ENCODE data around the gene NANP.

NANP gene

GRCh38 chr20:25608774-25609173, 15.0 kb downstream of the NANP start:
- Histone ChIP-seq H4K20me1 (ENCODE audit: insufficient read depth, low read length, poor library complexity, severe bottlenecking) (no peaks in the 10 kb centered on the region), H3K36me3 (ENCODE audit: insufficient read depth, low read length) (no peaks in the 10 kb centered on the region), H3F3A (ENCODE audit: low read depth) (no peaks in the 10 kb centered on the region), H2AFZ (ENCODE audit: low read length) (no peak overlapping the region), H3K9ac (ENCODE audit: low read depth, low read length, poor library complexity, severe bottlenecking) (no peak overlapping the region), H3K4me1 (ENCODE audit: insufficient read depth, low read length, poor library complexity, severe bottlenecking) (no peaks in the 10 kb centered on the region), H3K9me3 (ENCODE audit: insufficient read depth, low read depth, low read length) (no peaks in the 10 kb centered on the region), H3K9me2 (replicated peaks; ENCODE audit: low read depth, low read length) (no peaks in the 10 kb centered on the region), H3K79me2 (ENCODE audit: insufficient read depth, low read length) (no peaks in the 10 kb centered on the region), H3K27me3 (ENCODE audit: insufficient read depth, low read length, poor library complexity, severe bottlenecking) (no peaks in the 10 kb centered on the region), H3K4me2 (ENCODE audit: low read depth, low read length, poor library complexity, severe bottlenecking) (no peak overlapping the region), H3K4me3 (ENCODE audit: low read length, poor library complexity, severe bottlenecking) (no peak overlapping the region)
- TF ChIP-seq EZH2phosphoT487 (IDR thresholded peaks at IDR 0.05; ENCODE audit: borderline replicate concordance), result no peak
- no peak for TF ChIP-seq CTCF (conservative IDR thresholded peaks at IDR 0.05; ENCODE audit: low read length)

- no peaks in the 10 kb centered on the region for H3K79me2 ChIP-seq (ENCODE audit: insufficient read depth, low read length)
- no peaks in the 10 kb centered on the region for H3F3A ChIP-seq (ENCODE audit: low read depth)
- H2AFZ ChIP-seq (ENCODE audit: low read length), result no peak overlapping the region
- no peaks in the 10 kb centered on the region for H3K27me3 ChIP-seq (ENCODE audit: insufficient read depth, low read length, poor library complexity, severe bottlenecking)
- H3K4me2 ChIP-seq (ENCODE audit: low read depth, low read length, poor library complexity, severe bottlenecking), result no peak overlapping the region
- no peak overlapping the region for H3K4me3 ChIP-seq (ENCODE audit: low read length, poor library complexity, severe bottlenecking)
- TF ChIP-seq EZH2phosphoT487 (IDR thresholded peaks at IDR 0.05; ENCODE audit: borderline replicate concordance) (no peak), CTCF (conservative IDR thresholded peaks at IDR 0.05; ENCODE audit: low read length) (no peak)
- no peak overlapping the region for H3K9ac ChIP-seq (ENCODE audit: low read depth, low read length, poor library complexity, severe bottlenecking)
- no peaks in the 10 kb centered on the region for H4K20me1 ChIP-seq (ENCODE audit: insufficient read depth, low read length, poor library complexity, severe bottlenecking)
- no peaks in the 10 kb centered on the region for H3K9me2 ChIP-seq (replicated peaks; ENCODE audit: low read depth, low read length)
- no peaks in the 10 kb centered on the region for H3K36me3 ChIP-seq (ENCODE audit: insufficient read depth, low read length)
- no peaks in the 10 kb centered on the region for H3K9me3 ChIP-seq (ENCODE audit: insufficient read depth, low read depth, low read length)
- no peaks in the 10 kb centered on the region for H3K4me1 ChIP-seq (ENCODE audit: insufficient read depth, low read length, poor library complexity, severe bottlenecking)
These were observed 17.6 kb downstream of the NANP start for GRCh38 chr20:25606094-25606695.

GRCh38 chr20:25605148-25605547, 18.7 kb downstream of the NANP start:
- Histone ChIP-seq H3K4me3 (ENCODE audit: low read length, poor library complexity, severe bottlenecking) (no peak overlapping the region), H2AFZ (ENCODE audit: low read length) (no peak overlapping the region), H3K9me3 (ENCODE audit: insufficient read depth, low read depth, low read length) (no peaks in the 10 kb centered on the region), H4K20me1 (ENCODE audit: insufficient read depth, low read length, poor library complexity, severe bottlenecking) (no peaks in the 10 kb centered on the region), H3K27me3 (ENCODE audit: insufficient read depth, low read length, poor library complexity, severe bottlenecking) (no peaks in the 10 kb centered on the region), H3K79me2 (ENCODE audit: insufficient read depth, low read length) (no peaks in the 10 kb centered on the region), H3K9me2 (replicated peaks; ENCODE audit: low read depth, low read length) (no peaks in the 10 kb centered on the region), H3F3A (ENCODE audit: low read depth) (no peaks in the 10 kb centered on the region), H3K36me3 (ENCODE audit: insufficient read depth, low read length) (no peaks in the 10 kb centered on the region), H3K4me1 (ENCODE audit: insufficient read depth, low read length, poor library complexity, severe bottlenecking) (no peaks in the 10 kb centered on the region), H3K9ac (ENCODE audit: low read depth, low read length, poor library complexity, severe bottlenecking) (no peak overlapping the region), H3K4me2 (ENCODE audit: low read depth, low read length, poor library complexity, severe bottlenecking) (no peak overlapping the region)
- TF ChIP-seq CTCF (conservative IDR thresholded peaks at IDR 0.05; ENCODE audit: low read length) (no peak), EZH2phosphoT487 (IDR thresholded peaks at IDR 0.05; ENCODE audit: borderline replicate concordance) (no peak)

Data from Loucy (cell line).